Measurements from ENCODE around the gene PABPN1L. TPM values are rescaled to one million over a fixed set of nuclear protein-coding genes. Genes with fewer than 3 reads are reported as not detected.

PABPN1L gene
- total and polyA plus RNA-seq, 9 of the 15 experiments (the other 6 are each of a cell fraction or from before 2014, with no cell fraction given): 0.11 to 0.32 TPM; not detected in 7

DNA sequence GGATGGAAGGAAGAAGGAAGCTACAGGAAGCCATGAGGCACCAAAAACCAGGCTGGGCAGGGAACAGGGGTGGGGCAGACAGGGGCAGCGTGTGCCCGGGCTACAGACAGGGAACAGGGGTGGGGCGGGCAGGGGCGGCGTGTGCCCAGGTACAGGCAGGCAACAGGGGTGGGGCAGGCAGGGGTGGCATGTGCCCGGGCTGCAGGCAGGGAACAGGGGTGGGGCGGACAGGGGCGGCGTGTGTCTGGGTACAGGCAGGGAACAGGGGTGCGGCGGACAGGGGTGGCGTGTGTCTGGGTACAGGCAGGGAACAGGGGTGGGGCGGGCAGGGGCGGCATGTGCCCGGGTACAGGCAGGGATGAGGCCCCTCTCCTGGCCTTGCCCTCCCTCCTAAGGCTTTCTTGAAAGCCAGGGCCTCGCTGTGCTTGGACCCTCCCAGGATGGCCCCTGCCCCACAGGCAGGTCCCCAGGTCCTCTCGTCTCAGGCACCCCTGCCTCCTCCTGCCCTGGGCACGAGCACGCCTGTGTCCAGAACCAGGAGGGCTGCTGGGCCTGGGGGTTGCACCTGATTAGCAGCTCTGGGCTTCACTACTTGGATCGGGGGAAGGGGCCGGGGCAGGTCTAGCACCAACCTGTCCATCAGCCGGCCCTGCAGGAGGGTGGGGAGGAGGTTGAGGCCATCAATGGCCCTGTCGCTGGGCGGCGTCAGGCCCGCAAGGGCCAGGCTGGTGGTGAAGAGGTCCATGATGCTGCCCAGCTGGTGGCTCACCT lies 40.2 kb downstream of the PABPN1L start:
- Histone ChIP-seq H3K9me3 (replicated peaks; ENCODE audit: control insufficient read depth, insufficient read depth, low read depth, low read length) (no peaks in the 10 kb centered on the region), H3K4me3 (no peak overlapping the region), H4K20me1 (replicated peaks; ENCODE audit: control insufficient read depth, insufficient read depth, low read length) (no peaks in the 10 kb centered on the region; the same call in 1 of the 2 replicates), H3K27me3 (ENCODE audit: control insufficient read depth in 2 of 2, insufficient read depth in 2 of 2, low read length in 2 of 2) (no peaks in the 10 kb centered on the region), H3K27ac (ENCODE audit: extremely low read depth, low read depth, low read length) (no peak overlapping the region), H2AFZ (ENCODE audit: low read depth, low read length) (no peak overlapping the region), H3K4me1 (replicated peaks in 1 of 2; ENCODE audit: control insufficient read depth in 2 of 2, insufficient read depth in 2 of 2, low read length in 2 of 2) (peaks cover 0 to 48% of the 10 kb centered on the region in 2 experiments; a peak in 2 of 5 replicates), H3K79me2 (ENCODE audit: control insufficient read depth, insufficient read depth, low read length) (no peaks in the 10 kb centered on the region), H3K9ac (ENCODE audit: insufficient read depth in 1 of 2, low read depth in 2 of 2, low read length in 2 of 2) (peak overlapping the region in 1 of 2 experiments; percentile 36; a peak in 1 of 4 replicates), H3K9me1 (ENCODE audit: control insufficient read depth, insufficient read depth, low read length) (no peaks in the 10 kb centered on the region), H3K36me3 (ENCODE audit: control insufficient read depth, insufficient read depth, low read length) (no peaks in the 10 kb centered on the region), H3K4me2 (ENCODE audit: insufficient read depth, low read length) (no peak overlapping the region)
- 81% methylated on average over 21 of the region's 26 CpGs for WGBS (ENCODE audit: insufficient coverage, low coverage, missing lambda C conversion rate)
- POLR2A ChIA-PET: interaction anchor here (0.9 to 1.4 kb wide), 4 partner anchors 11 to 347 kb away, joined by 3 to 4 read pairs (median 3); no protein-coding TSS in a partner anchor
- no peak for ATAC-seq
- DNase-seq (ENCODE audit: extremely low read depth in 1 of 4, low spot score in 3 of 4): no peak
- BruUV-seq (replicated peaks): no TSS peak
- intact Hi-C loops (cut with micrococcal nuclease): no loop called here
- no peak for FAIRE-seq
- in situ Hi-C loops (cut with MboI): no loop called here
- CTCF ChIA-PET (ENCODE audit: low intra/inter-chr PET ratio): no interaction called here
- TF ChIP-seq POLR2G (IDR thresholded peaks at IDR 0.05; ENCODE audit: low read depth, low read length): peak; percentile 41; the same call in 1 of the 2 replicates
- TF ChIP-seq PCBP1 (IDR thresholded peaks at IDR 0.05; ENCODE audit: low read depth, low read length, poor library complexity, severe bottlenecking): peak; percentile 29
- no peak for TF ChIP-seq ZNF408 (CRISPR knock-in tag; IDR thresholded peaks at IDR 0.05; ENCODE audit: low read depth)
- no peak for TF ChIP-seq NCOA2 (IDR thresholded peaks at IDR 0.05; ENCODE audit: partially characterized antibody in 2 of 2)
- peak; percentile 58; the same call in 1 of the 2 replicates for TF ChIP-seq HNRNPL (IDR thresholded peaks at IDR 0.05; ENCODE audit: low read depth, low read length)

All from K562 (cell line).